Measurements from ENCODE around the gene PSME1.

GRCh38 chr14:24133735-24134134 lies 2.3 kb upstream of the PSME1 start:
- no peak for TF ChIP-seq EZH2phosphoT487 (IDR thresholded peaks at IDR 0.05; ENCODE audit: low read length)
- TF ChIP-seq, protein P1, sequence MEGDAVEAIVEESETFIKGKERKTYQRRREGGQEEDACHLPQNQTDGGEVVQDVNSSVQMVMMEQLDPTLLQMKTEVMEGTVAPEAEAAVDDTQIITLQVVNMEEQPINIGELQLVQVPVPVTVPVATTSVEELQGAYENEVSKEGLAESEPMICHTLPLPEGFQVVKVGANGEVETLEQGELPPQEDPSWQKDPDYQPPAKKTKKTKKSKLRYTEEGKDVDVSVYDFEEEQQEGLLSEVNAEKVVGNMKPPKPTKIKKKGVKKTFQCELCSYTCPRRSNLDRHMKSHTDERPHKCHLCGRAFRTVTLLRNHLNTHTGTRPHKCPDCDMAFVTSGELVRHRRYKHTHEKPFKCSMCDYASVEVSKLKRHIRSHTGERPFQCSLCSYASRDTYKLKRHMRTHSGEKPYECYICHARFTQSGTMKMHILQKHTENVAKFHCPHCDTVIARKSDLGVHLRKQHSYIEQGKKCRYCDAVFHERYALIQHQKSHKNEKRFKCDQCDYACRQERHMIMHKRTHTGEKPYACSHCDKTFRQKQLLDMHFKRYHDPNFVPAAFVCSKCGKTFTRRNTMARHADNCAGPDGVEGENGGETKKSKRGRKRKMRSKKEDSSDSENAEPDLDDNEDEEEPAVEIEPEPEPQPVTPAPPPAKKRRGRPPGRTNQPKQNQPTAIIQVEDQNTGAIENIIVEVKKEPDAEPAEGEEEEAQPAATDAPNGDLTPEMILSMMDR (IDR thresholded peaks at IDR 0.05; ENCODE audit: low read length), result no peak

All from MM.1S (cell line).